K562 (cell line): ENCODE measurements around the gene CLASP1. TPM values are rescaled to one million over a fixed set of nuclear protein-coding genes. Genes with fewer than 3 reads are reported as not detected.

Experiments
- ATAC-seq: fragments of 200-7000 bp; cut with Tn5 transposase; 3 replicates; pipeline ENCODE4 v1.9.1; 2020; ENCODE audit warnings: moderate library complexity
- BruUV-seq: library from RNA; stranded (reverse); fragments of 400-500 nt; replicated peaks from 2 replicates; lab custom pipeline; 2021; lab: Mats Ljungman, UMichigan
- CTCF ChIA-PET: fragments of 300-600 bp; formaldehyde crosslinking; extraction: SDS; loops from one replicate; lab custom pipeline; 2021; ENCODE audit warnings: low intra/inter-chr PET ratio; lab: Yijun Ruan, JAX
- POLR2A ChIA-PET: fragments of 300-600, 350-650 bp; sonication (Branson Sonifier 250); formaldehyde crosslinking; extraction: SDS; loops from one replicate; lab custom pipeline; 2021; ENCODE audit warnings: antibody characterized with exemption, inconsistent platforms; lab: Yijun Ruan, JAX
- DNase-seq, 4 experiments: peaks; one replicate each; pipeline versions ENCODE4 v3.0.0 to v3.0.0-alpha.2; 2011 to 2018; ENCODE audit warnings: low spot score in 3 of 4, mixed read lengths in 3 of 4; ENCODE audit errors: extremely low read depth in 1 of 4
- FAIRE-seq: peaks from 2 replicates; lab custom pipeline; 2011; peaks lifted over from hg19 to GRCh38; lab: Jason Lieb, UNC
- H2AFZ ChIP-seq: 2 replicates; pipeline ENCODE4 v1.6.0; 2011; ENCODE audit warnings: low read depth, low read length, control low read depth, inconsistent platforms
- H3K27ac ChIP-seq: fragments of 200-600 bp; 3 replicates; pipeline ENCODE4 v1.8.0; 2011; ENCODE audit warnings: low read depth, mild to moderate bottlenecking, control low read depth, inconsistent platforms, low read length, moderate library complexity, mixed read lengths; ENCODE audit errors: extremely low read depth
- H3K27me3 ChIP-seq, 2 experiments: fragments of 300-600 bp in 1 of 2; 2 replicates in 1 of 2; 3 replicates in 1 of 2; pipeline versions ENCODE4 v1.6.0 to v1.8.0; 2011; ENCODE audit warnings: inconsistent platforms in 2 of 2, low read length in 2 of 2, mild to moderate bottlenecking in 1 of 2, mixed read lengths in 1 of 2, moderate library complexity in 1 of 2; ENCODE audit not compliant: control insufficient read depth in 2 of 2, insufficient read depth in 2 of 2
- H3K36me3 ChIP-seq: fragments of 300-600 bp; 3 replicates; pipeline ENCODE4 v1.8.0; 2011; ENCODE audit warnings: mild to moderate bottlenecking, low read length, inconsistent platforms; ENCODE audit not compliant: control insufficient read depth, insufficient read depth
- H3K4me1 ChIP-seq, 2 experiments: fragments of 200-600 bp in 1 of 2; replicated peaks in 1 of 2; 2 replicates in 1 of 2; 3 replicates in 1 of 2; pipeline versions ENCODE4 v1.5.1 to v1.8.0; 2011; ENCODE audit warnings: inconsistent platforms in 2 of 2, low read length in 2 of 2, mild to moderate bottlenecking in 1 of 2, mixed read lengths in 1 of 2, moderate library complexity in 1 of 2; ENCODE audit not compliant: control insufficient read depth in 2 of 2, insufficient read depth in 2 of 2
- H3K4me2 ChIP-seq: 2 replicates; pipeline ENCODE4 v1.6.1; 2011; ENCODE audit warnings: low read length, control low read depth, inconsistent platforms, mixed read lengths; ENCODE audit not compliant: insufficient read depth
- H3K4me3 ChIP-seq: fragments of 200-600 bp; sonication (generic), shearing (Covaris generic); 2 replicates; pipeline ENCODE4 v1.5.1; 2016; ENCODE audit warnings: control low read depth, inconsistent platforms
- H3K79me2 ChIP-seq: fragments of 200-600 bp; 3 replicates; pipeline ENCODE4 v1.8.0; 2011; ENCODE audit warnings: low read length, inconsistent platforms; ENCODE audit not compliant: control insufficient read depth, insufficient read depth
- H3K9ac ChIP-seq, 2 experiments: 2 replicates each; pipeline versions ENCODE4 v1.6.0 to v1.6.1; 2011; ENCODE audit warnings: low read depth in 2 of 2, low read length in 2 of 2, control low read depth in 1 of 2, inconsistent platforms in 1 of 2, mild to moderate bottlenecking in 1 of 2, mixed read lengths in 1 of 2; ENCODE audit not compliant: insufficient read depth in 1 of 2
- H3K9me1 ChIP-seq: one replicate; pipeline ENCODE4 v1.6.0; 2011; ENCODE audit warnings: inconsistent platforms, mild to moderate bottlenecking, low read length, moderate library complexity; ENCODE audit not compliant: control insufficient read depth, insufficient read depth
- H3K9me3 ChIP-seq: replicated peaks from 2 replicates; pipeline ENCODE4 v1.5.1; 2011; ENCODE audit warnings: low read depth, low read length, inconsistent platforms; ENCODE audit not compliant: control insufficient read depth, insufficient read depth
- H4K20me1 ChIP-seq: replicated peaks from 2 replicates; pipeline ENCODE4 v1.6.1; 2011; ENCODE audit warnings: low read length, inconsistent platforms, mixed read lengths; ENCODE audit not compliant: control insufficient read depth, insufficient read depth
- CBX2 ChIP-seq: fragments of 200-600 bp; sonication (generic); IDR thresholded peaks from one replicate; pipeline ENCODE4 v1.6.1; 2012; ENCODE audit warnings: mild to moderate bottlenecking, low read length, inconsistent platforms; ENCODE audit not compliant: insufficient read depth, poor library complexity, severe bottlenecking
- GTF2E2 ChIP-seq: fragments of 200-800 bp; sonication (Bioruptor generic); IDR thresholded peaks from 2 replicates; pipeline ENCODE4 v1.6.1; 2016; ENCODE audit warnings: missing genetic modification characterization, missing compliant biosample characterization
- HDAC2 ChIP-seq: fragments of 450-650 bp; IDR thresholded peaks from 2 replicates; pipeline ENCODE4 v1.6.1; 2016; ENCODE audit warnings: mild to moderate bottlenecking
- ILK ChIP-seq: fragments of 450-650 bp; IDR thresholded peaks from 2 replicates; pipeline ENCODE4 v1.6.1; 2016; ENCODE audit warnings: missing genetic modification characterization, low read depth, mild to moderate bottlenecking, missing compliant biosample characterization, moderate library complexity, borderline replicate concordance
- POLR2AphosphoS5 ChIP-seq: IDR thresholded peaks from 2 replicates; pipeline ENCODE4 v1.6.1; 2011; ENCODE audit warnings: mild to moderate bottlenecking, low read depth, low read length, moderate library complexity; ENCODE audit not compliant: control insufficient read depth, insufficient read depth
- RB1 ChIP-seq: fragments of 450-650 bp; IDR thresholded peaks from 2 replicates; pipeline ENCODE4 v1.6.1; 2017; ENCODE audit warnings: low read depth, mild to moderate bottlenecking
- RFX1 ChIP-seq: fragments of 450-650 bp; IDR thresholded peaks from 2 replicates; pipeline ENCODE4 v1.6.1; 2016; ENCODE audit warnings: mild to moderate bottlenecking, moderate library complexity
- TBL1XR1 ChIP-seq, 2 experiments: IDR thresholded peaks; 2 replicates each; pipeline ENCODE4 v1.6.1; 2012; ENCODE audit warnings: improper control_type of control experiment in 2 of 2, low read length in 2 of 2, mild to moderate bottlenecking in 1 of 2
- U2AF1 ChIP-seq: fragments of 200-400 bp; formaldehyde crosslinking; optimal IDR thresholded peaks from 2 replicates; pipeline ENCODE3; 2017; ENCODE audit warnings: mild to moderate bottlenecking, low read depth, low read length, moderate library complexity
- YBX1 ChIP-seq: fragments of 450-650 bp; IDR thresholded peaks from 2 replicates; pipeline ENCODE4 v1.7.1; 2016; ENCODE audit warnings: mild to moderate bottlenecking
- ZNF143 ChIP-seq: sonication (generic); formaldehyde crosslinking; IDR thresholded peaks from 2 replicates; pipeline ENCODE4 v1.9.0; 2022; ENCODE audit warnings: mild to moderate bottlenecking, missing genetic modification reagents
- ZNF197 ChIP-seq: fragments of 200-800 bp; sonication (Bioruptor generic); IDR thresholded peaks from 2 replicates; pipeline ENCODE4 v1.6.1; 2016; ENCODE audit warnings: low read depth, missing genetic modification characterization, missing compliant biosample characterization
- WGBS: fragments of 100-300 bp; shearing (Covaris generic); methylation state at CpG from one replicate; pipeline ENCODE4 v1.1.6; 2016; ENCODE audit warnings: low coverage, mixed read lengths; ENCODE audit not compliant: insufficient coverage; ENCODE audit errors: missing lambda C conversion rate; 5-methylcytosine and 5-hydroxymethylcytosine counted together
- in situ Hi-C: fragments of 300-500 bp; cut with MboI; formaldehyde crosslinking; loops from 4 replicates; pipeline ENCODE4 v1.15.0; 2018; ENCODE audit warnings: inconsistent platforms, mixed read lengths
- intact Hi-C: fragments of 100-400 bp; cut with micrococcal nuclease; formaldehyde crosslinking; loops from 2 replicates; pipeline ENCODE4 v1.14.2; 2022
- polyA plus RNA-seq, 8 experiments: library from polyadenylated mRNA; depleted of rRNA in 4 of 8; stranded (reverse) in 5 of 8; unstranded in 3 of 8; fragments of >200 nt; fragmentation: Nextera tagmentation in 2 of 8; fragmentation: Illumina TruSeq in 1 of 8; extraction: Ambion mirVana in 2 of 8; extraction: Trizol in 1 of 8; gene quantifications; 2 replicates each; pipeline versions ENCODE4 v1.2.1 to v1.2.3, GENCODE V29; 2011 to 2014; ENCODE audit warnings: inconsistent platforms in 1 of 8, missing spikeins in 1 of 8
- total RNA-seq, 7 experiments: library from RNA; depleted of rRNA in 6 of 7; stranded (reverse); fragments of >200 nt in 6 of 7; fragmentation: Illumina TruSeq in 2 of 7; extraction: Trizol in 2 of 7; gene quantifications; 2 replicates each; pipeline versions ENCODE4 v1.2.1 to v1.2.3, GENCODE V29; 2011 to 2021; ENCODE audit warnings: low replicate concordance in 1 of 7

The CLASP1 gene
- total and polyA plus RNA-seq, 9 of the 15 experiments (the other 6 are each of a cell fraction or from before 2014, with no cell fraction given) = 1.7 to 40.3 (median 20.7) TPM

DNA sequence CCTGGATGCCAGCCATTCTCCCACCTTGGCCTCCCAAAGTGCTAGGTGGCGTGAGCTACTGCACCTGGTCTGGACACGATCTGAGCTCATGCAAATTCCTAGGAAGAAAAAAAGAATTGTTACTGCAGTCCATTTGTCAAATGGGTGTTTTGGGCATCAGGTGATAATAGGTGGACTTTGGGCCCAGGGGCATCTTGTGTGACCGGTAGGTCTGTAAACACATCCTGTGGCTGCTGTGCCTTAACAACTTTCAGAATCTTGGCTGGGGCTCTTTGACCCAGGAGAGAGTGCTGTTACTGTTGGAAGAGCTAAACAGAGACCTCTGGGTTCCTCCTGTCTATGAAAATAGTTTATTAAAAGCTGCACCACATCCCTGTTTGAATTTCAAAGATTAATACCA lies 329.3 kb downstream of the CLASP1 start:
- H3K4me3 ChIP-seq = no peak overlapping the region
- H4K20me1 ChIP-seq = no peaks in the 10 kb centered on the region
- no peak overlapping the region for H3K4me2 ChIP-seq
- FAIRE-seq = no peak
- no peak for TF ChIP-seq ZNF197 (CRISPR knock-in tag)
- TF ChIP-seq YBX1 = no peak
- no peak for TF ChIP-seq U2AF1
- no peak for TF ChIP-seq RB1
- no peak for TF ChIP-seq RFX1
- TF ChIP-seq CBX2 = no peak
- no peak for TF ChIP-seq ILK (tag)
- TF ChIP-seq TBL1XR1 (IDR thresholded peaks at IDR 0.05; ENCODE audit: low read length in 2 of 2) = no peak
- TF ChIP-seq HDAC2 = no peak
- no peak for TF ChIP-seq GTF2E2
- TF ChIP-seq ZNF143 (CRISPR knock-in tag) = no peak
- no peak for TF ChIP-seq POLR2AphosphoS5
- peaks cover 5 to 40% of the 10 kb centered on the region in 2 experiments; a peak in 4 of 5 replicates for H3K27me3 ChIP-seq
- no peak for DNase-seq
- no peak overlapping the region for H3K9ac ChIP-seq
- H3K79me2 ChIP-seq = no peaks in the 10 kb centered on the region
- no peaks in the 10 kb centered on the region for H3K9me1 ChIP-seq
- H3K36me3 ChIP-seq = no peaks in the 10 kb centered on the region
- no peak overlapping the region for H2AFZ ChIP-seq
- no TSS peak for BruUV-seq
- H3K27ac ChIP-seq = no peak overlapping the region
- no peaks in the 10 kb centered on the region for H3K9me3 ChIP-seq
- in situ Hi-C loops = loop anchor here (10.0 kb wide), 1 partner anchor 225 kb away; no protein-coding TSS in a partner anchor
- no peaks in the 10 kb centered on the region for H3K4me1 ChIP-seq
- POLR2A ChIA-PET = interaction anchor here (0.6 to 1.3 kb wide), 3 partner anchors 14 to 231 kb away, joined by 3 to 4 read pairs (median 3); no protein-coding TSS in a partner anchor
- WGBS = 4% methylated on average over 3 of the region's 3 CpGs
- intact Hi-C loops = loop anchor here (5.0 kb wide), 1 partner anchor 223 kb away; no protein-coding TSS in a partner anchor
- no peak for ATAC-seq
- CTCF ChIA-PET = no interaction called here
